HEK293T (cell line): ENCODE results near the gene ESRRG.

ENCODE experiments used
- ARNT ChIP-seq: fragments of 450-650 bp; IDR thresholded peaks from 2 replicates; pipeline ENCODE4 v1.6.1; 2017; ENCODE audit warnings: mild to moderate bottlenecking
- BHLHE40 ChIP-seq: fragments of 450-650 bp; IDR thresholded peaks from 2 replicates; pipeline ENCODE4 v1.6.1; 2016; ENCODE audit warnings: mild to moderate bottlenecking, moderate library complexity, borderline replicate concordance
- FOXM1 ChIP-seq: fragments of 450-650 bp; IDR thresholded peaks from 2 replicates; pipeline ENCODE4 v1.6.1; 2017; ENCODE audit warnings: mild to moderate bottlenecking, borderline replicate concordance
- LEF1 ChIP-seq: fragments of 450-650 bp; IDR thresholded peaks from 2 replicates; pipeline ENCODE4 v1.6.1; 2017; ENCODE audit warnings: mild to moderate bottlenecking, borderline replicate concordance
- NFRKB ChIP-seq: fragments of 450-650 bp; IDR thresholded peaks from 2 replicates; pipeline ENCODE4 v1.6.1; 2016; ENCODE audit warnings: mild to moderate bottlenecking, moderate library complexity
- SP1 ChIP-seq: fragments of 450-650 bp; IDR thresholded peaks from 2 replicates; pipeline ENCODE4 v1.6.1; 2017
- TARDBP ChIP-seq: fragments of 450-650 bp; IDR thresholded peaks from 2 replicates; pipeline ENCODE4 v1.6.1; 2016

DNA sequence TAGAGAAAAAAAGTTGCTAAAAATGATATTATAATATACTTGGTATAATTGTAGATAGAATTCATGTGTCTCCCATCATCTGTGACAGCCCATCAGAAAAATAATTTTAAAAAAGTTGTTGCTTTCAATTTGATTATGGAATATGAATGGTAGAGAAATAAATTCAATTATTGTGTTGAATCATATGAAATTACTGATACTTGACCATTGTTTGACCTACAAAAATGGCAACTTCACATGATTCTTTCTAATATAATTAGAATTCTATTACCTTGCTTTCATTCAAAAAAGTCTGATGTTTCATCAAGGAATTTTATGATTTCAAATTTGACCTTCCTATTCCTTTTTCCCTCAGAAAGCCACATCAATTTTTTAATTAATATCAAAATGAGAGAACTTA is 11.5 kb downstream of the ESRRG start:
- no peak for TF ChIP-seq LEF1
- TF ChIP-seq FOXM1 = no peak
- no peak for TF ChIP-seq ARNT
- no peak for TF ChIP-seq TARDBP
- TF ChIP-seq NFRKB = no peak
- TF ChIP-seq BHLHE40 = no peak
- no peak for TF ChIP-seq SP1
